Adipocyte (in vitro differentiated cells): ENCODE results near the gene DTD1.

Experiments
- DNase-seq: peaks from one replicate; pipeline ENCODE4 v3.0.0-alpha.2; 2015; ENCODE audit warnings: low read depth
- H3K27me3 ChIP-seq: replicated peaks from 2 replicates; pipeline ENCODE4 v1.7.0; 2013; ENCODE audit warnings: mild to moderate bottlenecking, low read length, moderate library complexity; ENCODE audit not compliant: control insufficient read depth, insufficient read depth
- H3K36me3 ChIP-seq: 2 replicates; pipeline ENCODE4 v1.7.0; 2013; ENCODE audit warnings: low read length, mild to moderate bottlenecking, moderate library complexity; ENCODE audit not compliant: control insufficient read depth, insufficient read depth, severe bottlenecking
- H3K4me1 ChIP-seq: 2 replicates; pipeline ENCODE4 v1.7.0; 2013; ENCODE audit warnings: mild to moderate bottlenecking, low read length, moderate library complexity; ENCODE audit not compliant: control insufficient read depth, insufficient read depth
- H3K4me3 ChIP-seq: 2 replicates; pipeline ENCODE4 v1.7.0; 2013; ENCODE audit warnings: mild to moderate bottlenecking, low read length, moderate library complexity
- H3K9ac ChIP-seq: 2 replicates; pipeline ENCODE4 v1.7.0; 2013; ENCODE audit warnings: mild to moderate bottlenecking, low read length, moderate library complexity
- H3K9me3 ChIP-seq: 2 replicates; pipeline ENCODE4 v1.7.0; 2013; ENCODE audit warnings: mild to moderate bottlenecking, low read length, moderate library complexity; ENCODE audit not compliant: control insufficient read depth

Gene DTD1

DNA sequence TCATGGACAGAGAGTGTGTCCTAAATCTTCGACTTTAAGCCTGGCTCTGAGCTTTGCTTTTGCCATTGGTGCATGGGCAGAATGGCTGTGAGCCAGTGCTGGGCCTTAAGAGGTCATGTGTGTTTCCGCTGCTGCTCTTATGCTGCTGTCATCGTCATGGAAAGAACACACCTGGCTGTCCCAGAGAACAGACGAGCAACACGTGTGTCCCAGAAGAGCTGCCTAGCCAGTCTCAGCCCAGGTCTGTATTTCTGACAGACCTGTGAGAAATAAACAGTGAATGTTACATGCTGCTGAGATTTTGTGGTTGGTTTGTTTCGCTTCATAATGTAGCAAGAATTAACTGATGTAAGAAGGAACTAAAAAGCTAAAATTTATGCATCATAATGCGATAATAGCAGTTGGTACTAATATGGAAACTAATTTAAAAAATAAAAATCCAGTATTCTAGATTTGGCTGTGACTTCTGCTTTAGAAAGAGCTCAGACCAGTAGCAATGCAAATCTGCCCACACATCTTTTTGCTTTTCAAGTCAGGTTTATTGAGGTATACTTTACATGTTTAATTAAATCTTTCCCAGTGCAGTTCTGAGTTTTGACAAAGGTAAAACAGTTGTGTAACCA, 214.3 kb downstream of the DTD1 start:
- Histone ChIP-seq H3K9me3 (no peaks in the 10 kb centered on the region), H3K9ac (no peak overlapping the region), H3K4me3 (no peak overlapping the region), H3K36me3 (no peaks in the 10 kb centered on the region), H3K4me1 (no peaks in the 10 kb centered on the region), H3K27me3 (no peaks in the 10 kb centered on the region)
- no peak for DNase-seq

DNA sequence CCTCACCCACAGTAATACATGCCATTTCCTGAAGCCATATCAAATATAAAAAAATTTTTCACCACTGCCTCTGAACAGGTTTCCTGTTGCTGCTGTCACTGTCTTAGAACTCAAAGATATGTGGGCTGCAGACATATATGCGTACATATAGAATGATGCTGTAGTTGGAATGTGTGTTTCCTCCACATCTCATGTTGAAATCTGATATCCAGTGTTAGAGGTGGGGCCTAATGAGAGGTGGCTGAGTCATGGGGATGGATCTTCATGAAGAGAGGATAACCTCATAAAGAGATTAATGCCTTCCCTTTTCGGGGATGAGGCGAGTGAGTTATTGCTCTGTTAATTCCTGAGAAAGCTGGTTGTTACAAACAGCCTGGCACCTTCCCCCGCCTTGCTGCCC, 218.0 kb downstream of the DTD1 start:
- H3K36me3 ChIP-seq, result no peaks in the 10 kb centered on the region
- H3K9me3 ChIP-seq, result no peaks in the 10 kb centered on the region
- H3K4me3 ChIP-seq, result no peak overlapping the region
- no peak overlapping the region for H3K9ac ChIP-seq
- no peak for DNase-seq
- no peaks in the 10 kb centered on the region for H3K4me1 ChIP-seq
- no peaks in the 10 kb centered on the region for H3K27me3 ChIP-seq

DNA sequence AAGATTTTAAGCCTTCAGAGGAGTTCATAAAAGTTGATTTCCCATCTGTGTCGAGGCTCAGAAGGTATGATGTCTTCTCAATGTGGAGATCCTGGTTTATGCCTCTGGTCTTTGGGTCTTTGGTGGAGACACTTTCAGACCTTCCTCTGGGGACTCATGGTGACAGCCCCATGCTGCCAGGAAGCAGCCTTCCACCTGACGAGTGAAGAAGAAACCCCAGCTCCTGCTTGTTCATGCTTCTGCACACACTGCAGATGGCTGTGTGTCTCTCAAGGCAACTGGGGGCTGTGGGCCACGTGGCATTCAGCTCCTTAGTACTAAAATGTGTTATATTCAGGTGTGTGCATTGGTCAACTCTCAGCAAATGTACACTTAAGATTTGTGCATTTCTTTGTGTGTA, 220.9 kb downstream of the DTD1 start:
- no peak for DNase-seq
- Histone ChIP-seq H3K4me3 (no peak overlapping the region), H3K9ac (no peak overlapping the region), H3K36me3 (no peaks in the 10 kb centered on the region), H3K9me3 (no peaks in the 10 kb centered on the region), H3K27me3 (no peaks in the 10 kb centered on the region), H3K4me1 (no peaks in the 10 kb centered on the region)

DNA sequence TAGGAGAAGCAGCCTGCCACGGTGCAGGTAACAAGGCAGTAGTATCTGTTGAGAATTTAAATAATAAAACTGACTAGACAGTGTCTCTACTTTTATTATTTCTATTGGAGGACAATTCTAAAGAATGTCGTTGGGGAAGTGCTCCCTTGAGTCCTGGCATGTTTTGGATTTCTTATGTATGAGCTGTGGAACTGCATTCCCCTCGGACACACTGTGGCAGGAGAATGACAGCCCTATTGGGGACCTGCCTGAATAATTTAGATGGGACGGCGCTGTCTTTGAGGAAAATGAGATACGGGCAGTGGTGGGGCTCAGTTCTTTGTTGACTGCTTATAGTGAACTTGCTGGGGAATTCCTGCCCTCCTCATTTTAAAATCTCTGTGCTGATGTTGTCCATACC, 223.3 kb downstream of the DTD1 start:
- Histone ChIP-seq H3K4me1 (no peaks in the 10 kb centered on the region), H3K4me3 (no peak overlapping the region), H3K9ac (no peak overlapping the region), H3K36me3 (no peaks in the 10 kb centered on the region), H3K27me3 (no peaks in the 10 kb centered on the region), H3K9me3 (no peaks in the 10 kb centered on the region)
- DNase-seq, result no peak

DNA sequence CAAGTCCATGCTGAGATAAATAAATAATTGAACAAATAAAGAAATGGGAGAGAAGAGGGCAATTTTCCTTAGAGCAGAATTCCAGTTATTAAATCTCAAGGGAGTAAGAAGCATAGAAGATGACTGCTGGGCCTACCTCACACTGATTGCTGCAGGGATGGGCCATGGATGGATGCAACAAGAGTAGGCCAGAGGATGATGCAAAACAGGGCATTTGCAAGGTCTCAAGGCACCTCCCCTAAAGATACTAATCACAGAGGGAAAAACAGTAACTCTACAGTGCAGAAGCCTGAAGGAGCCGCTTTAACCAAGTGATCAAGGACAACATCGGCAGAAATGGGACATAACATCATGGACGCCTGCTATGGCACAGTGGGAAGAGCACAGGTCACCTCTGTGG, 224.1 kb downstream of the DTD1 start:
- DNase-seq, result no peak

DNA sequence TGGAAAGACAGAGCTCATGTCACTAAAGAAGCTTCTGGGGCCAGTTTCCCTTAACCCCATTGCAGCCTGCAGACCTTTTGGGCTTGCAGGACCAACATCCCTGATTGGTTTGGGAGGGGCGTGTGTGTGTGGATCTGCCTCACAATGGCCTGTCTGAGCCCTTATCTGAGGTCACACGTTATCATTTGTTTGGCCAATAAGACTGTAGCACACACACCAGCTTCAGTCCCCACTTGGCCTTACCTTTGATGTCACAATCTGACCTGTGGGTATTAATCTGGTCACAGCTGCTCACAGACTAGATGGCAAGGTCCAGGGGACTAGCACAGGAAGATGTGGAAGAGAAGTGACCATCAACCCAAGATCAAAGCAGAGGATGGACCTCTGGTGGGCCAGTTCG, 225.6 kb downstream of the DTD1 start, which contains the start of gene SCP2D1:
TSS of gene SCP2D1 (plus strand) at position 301 of the 400 bp plus-strand sequence. CDS start at position 334, 33 bp downstream.
- Histone ChIP-seq H3K4me3 (no peak within 1 kb of the TSS), H3K9ac (no peak within 1 kb of the TSS), H3K9me3 (no peaks in the 10 kb centered on the region), H3K36me3 (no peaks in the 10 kb centered on the region), H3K4me1 (no peaks in the 10 kb centered on the region), H3K27me3 (no peaks in the 10 kb centered on the region)
- DNase-seq, result no peak

More for the DNA sequence above, 224.1 kb downstream of the DTD1 start:
- no peak overlapping the region for H3K9ac ChIP-seq
- H3K36me3 ChIP-seq, result no peaks in the 10 kb centered on the region
- no peaks in the 10 kb centered on the region for H3K27me3 ChIP-seq
- H3K9me3 ChIP-seq, result no peaks in the 10 kb centered on the region
- no peaks in the 10 kb centered on the region for H3K4me1 ChIP-seq
- H3K4me3 ChIP-seq, result no peak overlapping the region

DNA sequence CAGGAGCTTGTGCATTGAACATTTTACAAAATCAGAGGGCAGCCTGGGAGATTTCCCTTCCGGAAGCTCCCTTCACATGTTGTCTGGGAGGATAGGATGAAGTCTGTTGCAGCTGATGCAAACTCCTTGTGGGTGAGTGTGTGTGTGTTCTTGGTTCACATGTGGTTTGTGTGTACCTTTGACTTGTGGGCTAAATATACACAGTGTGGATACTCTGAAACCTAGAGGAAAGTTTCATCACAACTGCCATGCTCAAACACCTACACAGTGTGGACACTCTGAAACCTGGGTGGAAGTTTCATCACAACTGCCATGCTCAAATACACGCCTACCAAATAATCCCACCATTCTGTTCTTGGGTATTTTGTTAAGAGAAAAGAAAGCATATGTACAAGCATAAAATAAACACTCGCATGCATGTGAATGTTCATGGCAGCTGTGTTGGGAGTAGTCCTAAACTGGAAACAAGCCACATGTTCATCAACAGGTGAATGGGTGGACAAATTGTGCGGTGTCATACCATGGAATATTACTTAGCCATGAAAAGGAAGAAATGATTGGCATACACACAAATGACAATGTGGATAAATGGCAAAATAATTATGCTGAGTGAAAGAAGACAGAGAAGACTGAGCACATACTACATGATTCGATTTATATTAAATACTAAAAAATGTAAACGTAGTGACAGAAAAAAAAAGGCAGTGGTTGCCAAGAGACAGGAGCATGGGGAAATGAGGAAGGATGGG, 227.5 kb downstream of the DTD1 start:
- Histone ChIP-seq H3K4me3 (no peak overlapping the region), H3K9me3 (no peaks in the 10 kb centered on the region), H3K36me3 (no peaks in the 10 kb centered on the region), H3K27me3 (peaks cover under 1% of the 10 kb centered on the region), H3K9ac (no peak overlapping the region), H3K4me1 (no peaks in the 10 kb centered on the region)
- DNase-seq, result no peak
